GM18909 (cell line): ENCODE measurements around the gene VPS35L.
A peak's percentile ranks its signal among the peaks of the same experiment; 100 is the strongest.
"Not testable (repeated sequence)": the region's sequence is repeated elsewhere in the genome, so short reads cannot be mapped to it uniquely, and the experiment has no call there.

Source experiments
- ATAC-seq: cut with Tn5 transposase; IDR thresholded peaks from one replicate; pipeline ENCODE4 v1.9.1; 2021; ENCODE audit warnings: mild to moderate bottlenecking; ENCODE audit not compliant: unreplicated experiment, poor library complexity

The VPS35L gene

GRCh38 chr16:19532601-19533000 is 22.9 kb upstream of the VPS35L start:
- ATAC-seq: no peak

- no peak for ATAC-seq
Measured at GRCh38 chr16:19540241-19540970, 15.1 kb upstream of the VPS35L start.

- ATAC-seq: no peak
Measured at GRCh38 chr16:19542138-19542821, 13.2 kb upstream of the VPS35L start.

- not testable (repeated sequence) for ATAC-seq
Measured at GRCh38 chr16:19543278-19543996, 12.1 kb upstream of the VPS35L start.

GRCh38 chr16:19548144-19548543 is 7.4 kb upstream of the VPS35L start:
- no peak for ATAC-seq

- ATAC-seq: no peak
Measured at GRCh38 chr16:19549673-19550072, 5.8 kb upstream of the VPS35L start.

- no peak for ATAC-seq
Measured at GRCh38 chr16:19555938-19556771, 652 bp downstream of the VPS35L start.

GRCh38 chr16:19559242-19559910 is 3.9 kb downstream of the VPS35L start:
- ATAC-seq: no peak

GRCh38 chr16:19560078-19560477 is 4.6 kb downstream of the VPS35L start:
- no peak for ATAC-seq

GRCh38 chr16:19563377-19563776 is 7.9 kb downstream of the VPS35L start:
- no peak for ATAC-seq

- no peak for ATAC-seq
Measured at GRCh38 chr16:19566362-19566761, 10.9 kb downstream of the VPS35L start.

- no peak for ATAC-seq
Measured at GRCh38 chr16:19567560-19567959, 12.1 kb downstream of the VPS35L start.

GRCh38 chr16:19573997-19574396 is 18.5 kb downstream of the VPS35L start:
- ATAC-seq: no peak

GRCh38 chr16:19574615-19575014 is 19.1 kb downstream of the VPS35L start:
- ATAC-seq: no peak

GRCh38 chr16:19578378-19578971 is 23.0 kb downstream of the VPS35L start:
- no peak for ATAC-seq

- no peak for ATAC-seq
Measured at GRCh38 chr16:19582050-19582831, 26.7 kb downstream of the VPS35L start.

- ATAC-seq: peak; percentile 54
Measured at GRCh38 chr16:19583665-19584300, 28.3 kb downstream of the VPS35L start.

- ATAC-seq: no peak
Measured at GRCh38 chr16:19588661-19589060, 33.2 kb downstream of the VPS35L start.
